Activated CD4-positive, alpha-beta memory T cell treated with anti-CD3 and anti-CD28 coated beads for 36 hours (primary cell): ENCODE results near the gene TMC5. TPM values are rescaled to one million over a fixed set of nuclear protein-coding genes. Genes with fewer than 3 reads are reported as not detected.
"Not testable (repeated sequence)": the region's sequence is repeated elsewhere in the genome, so short reads cannot be mapped to it uniquely, and the experiment has no call there.

Experiments used
- CTCF ChIA-PET: fragments of 350-600 bp; sonication (Branson Sonifier 250); formaldehyde crosslinking; loops from one replicate; lab custom pipeline; 2021; ENCODE audit warnings: antibody characterized with exemption, inconsistent platforms; lab: Charles Lee
- POLR2A ChIA-PET: fragments of 350-600 bp; sonication (Branson Sonifier 250); formaldehyde crosslinking; loops from one replicate; lab custom pipeline; 2021; ENCODE audit warnings: antibody characterized with exemption; lab: Charles Lee
- DNase-seq: peaks from one replicate; pipeline ENCODE4 v3.0.0-alpha.2; 2020
- H3K27ac Mint-ChIP-seq: one replicate; pipeline ENCODE4 v1.8.0; 2021; ENCODE audit warnings: mixed read lengths
- H3K27me3 Mint-ChIP-seq: one replicate; pipeline ENCODE4 v1.8.0; 2021; ENCODE audit warnings: mixed read lengths
- H3K36me3 Mint-ChIP-seq: one replicate; pipeline ENCODE4 v1.8.0; 2021; ENCODE audit warnings: mixed read lengths
- H3K4me1 Mint-ChIP-seq: one replicate; pipeline ENCODE4 v1.8.0; 2021; ENCODE audit warnings: low read depth, mixed read lengths
- H3K4me3 Mint-ChIP-seq: one replicate; pipeline ENCODE4 v1.8.0; 2021; ENCODE audit warnings: mild to moderate bottlenecking, mixed read lengths
- H3K9me3 Mint-ChIP-seq: one replicate; pipeline ENCODE4 v1.8.0; 2021; ENCODE audit warnings: mixed read lengths
- intact Hi-C: fragments of 100-400 bp; cut with micrococcal nuclease; formaldehyde crosslinking; loops from one replicate; pipeline ENCODE4 v1.15.1; 2023
- total RNA-seq, 2 experiments: library from RNA; stranded (reverse); gene quantifications; one replicate each; pipeline ENCODE4 v1.2.3, GENCODE V29; 2021

The TMC5 gene
- total RNA-seq = not detected

- intact Hi-C loops = no loop called here
- Mint-ChIP-seq H3K27me3 (peaks cover 7% of the 10 kb centered on the region), H3K27ac (no peak within 1 kb of the TSS), H3K4me3 (no peak within 1 kb of the TSS), H3K4me1 (no peaks in the 10 kb centered on the region), H3K36me3 (no peaks in the 10 kb centered on the region), H3K9me3 (peaks cover 3% of the 10 kb centered on the region)
- no peak for DNase-seq
- ChIA-PET POLR2A (no interaction called here), CTCF (no interaction called here)
These were observed at the start of gene TMC5 for GRCh38 chr16:19417640-19418039. Gene TMC5 (plus strand): TSS chr16:19417883. CDS start chr16:19440039, 22,156 bp downstream.

- CTCF ChIA-PET = interaction anchor here (1.3 to 5.4 kb wide), 2 partner anchors 130 to 287 kb away, joined by 3 to 40 read pairs; no protein-coding TSS in a partner anchor
- H3K4me1 Mint-ChIP-seq, POLR2A ChIA-PET, intact Hi-C loops, H3K4me3 Mint-ChIP-seq, H3K36me3 Mint-ChIP-seq, H3K9me3 Mint-ChIP-seq, H3K27ac Mint-ChIP-seq, DNase-seq, H3K27me3 Mint-ChIP-seq: not testable (repeated sequence)
These were observed 45.1 kb upstream of the TMC5 start for GRCh38 chr16:19372541-19372940.

- ChIA-PET CTCF (interaction anchor here (0.7 to 5.4 kb wide), 3 partner anchors 151 to 288 kb away, joined by 3 to 40 read pairs (median 6); no protein-coding TSS in a partner anchor), POLR2A (no interaction called here)
- no peaks in the 10 kb centered on the region for H3K27me3 Mint-ChIP-seq
- H3K4me1 Mint-ChIP-seq = no peaks in the 10 kb centered on the region
- no peak overlapping the region for H3K27ac Mint-ChIP-seq
- H3K4me3 Mint-ChIP-seq = no peak overlapping the region
- intact Hi-C loops = loop anchor here (2.0 kb wide), 1 partner anchor 160 kb away; no protein-coding TSS in a partner anchor
- no peaks in the 10 kb centered on the region for H3K36me3 Mint-ChIP-seq
- H3K9me3 Mint-ChIP-seq = no peaks in the 10 kb centered on the region
- no peak for DNase-seq
These were observed 43.3 kb upstream of the TMC5 start for GRCh38 chr16:19374402-19374801.

GRCh38 chr16:19375561-19376158, 42.0 kb upstream of the TMC5 start:
- peak; percentile 47 for DNase-seq
- no peaks in the 10 kb centered on the region for H3K27me3 Mint-ChIP-seq
- ChIA-PET CTCF (interaction anchor here (0.7 to 5.4 kb wide), 3 partner anchors 14 to 290 kb away, joined by 3 to 40 read pairs (median 3); no protein-coding TSS in a partner anchor), POLR2A (no interaction called here)
- peaks cover 8% of the 10 kb centered on the region for H3K4me1 Mint-ChIP-seq
- intact Hi-C loops = loop anchor here (1.0 to 2.0 kb wide), 4 partner anchors 152 to 289 kb away; no protein-coding TSS in a partner anchor
- H3K36me3 Mint-ChIP-seq = no peaks in the 10 kb centered on the region
- H3K4me3 Mint-ChIP-seq = no peak overlapping the region
- no peak overlapping the region for H3K27ac Mint-ChIP-seq
- H3K9me3 Mint-ChIP-seq = no peaks in the 10 kb centered on the region

- CTCF ChIA-PET = interaction anchor here (1.1 kb wide), 1 partner anchor 198 kb away, joined by 3 read pairs; no protein-coding TSS in a partner anchor
- Mint-ChIP-seq H3K9me3 (no peaks in the 10 kb centered on the region), H3K36me3 (no peaks in the 10 kb centered on the region), H3K4me3 (no peak overlapping the region), H3K27me3 (peaks cover 2% of the 10 kb centered on the region), H3K27ac (no peak overlapping the region), H3K4me1 (peaks cover 9% of the 10 kb centered on the region)
- no peak for DNase-seq
- intact Hi-C loops = no loop called here
- POLR2A ChIA-PET = no interaction called here
These were observed 39.8 kb upstream of the TMC5 start for GRCh38 chr16:19377864-19378263.

GRCh38 chr16:19378511-19378910, 39.2 kb upstream of the TMC5 start:
- no peak for DNase-seq
- H3K9me3 Mint-ChIP-seq = no peaks in the 10 kb centered on the region
- no peaks in the 10 kb centered on the region for H3K36me3 Mint-ChIP-seq
- ChIA-PET POLR2A (no interaction called here), CTCF (no interaction called here)
- no peak overlapping the region for H3K4me3 Mint-ChIP-seq
- H3K27ac Mint-ChIP-seq = no peak overlapping the region
- peaks cover 14% of the 10 kb centered on the region for H3K4me1 Mint-ChIP-seq
- intact Hi-C loops = no loop called here
- peaks cover 3% of the 10 kb centered on the region for H3K27me3 Mint-ChIP-seq

GRCh38 chr16:19379838-19380237, 37.8 kb upstream of the TMC5 start:
- CTCF ChIA-PET = no interaction called here
- Mint-ChIP-seq H3K36me3 (no peaks in the 10 kb centered on the region), H3K4me3 (no peak overlapping the region), H3K4me1 (peaks cover 15% of the 10 kb centered on the region), H3K27me3 (peaks cover 3% of the 10 kb centered on the region), H3K27ac (no peak overlapping the region), H3K9me3 (no peaks in the 10 kb centered on the region)
- DNase-seq = no peak
- POLR2A ChIA-PET = no interaction called here
- intact Hi-C loops = loop anchor here (2.0 kb wide), 1 partner anchor 123 kb away; no protein-coding TSS in a partner anchor

GRCh38 chr16:19380328-19380727, 37.4 kb upstream of the TMC5 start:
- peaks cover 3% of the 10 kb centered on the region for H3K27me3 Mint-ChIP-seq
- ChIA-PET POLR2A (interaction anchor here (1.5 kb wide), 1 partner anchor 24 kb away, joined by 3 read pairs; no protein-coding TSS in a partner anchor), CTCF (interaction anchor here (0.6 kb wide), 1 partner anchor 142 kb away, joined by 3 read pairs; no protein-coding TSS in a partner anchor)
- H3K27ac Mint-ChIP-seq = no peak overlapping the region
- H3K4me1 Mint-ChIP-seq = peaks cover 15% of the 10 kb centered on the region
- H3K36me3 Mint-ChIP-seq = no peaks in the 10 kb centered on the region
- H3K4me3 Mint-ChIP-seq = no peak overlapping the region
- no peaks in the 10 kb centered on the region for H3K9me3 Mint-ChIP-seq
- intact Hi-C loops = loop anchor here (2.0 kb wide), 1 partner anchor 122 kb away; no protein-coding TSS in a partner anchor
- no peak for DNase-seq

- intact Hi-C loops = no loop called here
- CTCF ChIA-PET = interaction anchor here (1.9 kb wide), 1 partner anchor 121 kb away, joined by 4 read pairs; no protein-coding TSS in a partner anchor
- peaks cover 15% of the 10 kb centered on the region for H3K4me1 Mint-ChIP-seq
- H3K36me3 Mint-ChIP-seq = no peaks in the 10 kb centered on the region
- POLR2A ChIA-PET = no interaction called here
- H3K27ac Mint-ChIP-seq = no peak overlapping the region
- no peaks in the 10 kb centered on the region for H3K9me3 Mint-ChIP-seq
- no peak for DNase-seq
- no peak overlapping the region for H3K4me3 Mint-ChIP-seq
- peaks cover 3% of the 10 kb centered on the region for H3K27me3 Mint-ChIP-seq
These were observed 35.4 kb upstream of the TMC5 start for GRCh38 chr16:19382084-19382801.

GRCh38 chr16:19382887-19383816, 34.5 kb upstream of the TMC5 start:
- CTCF ChIA-PET = interaction anchor here (1.2 kb wide), 1 partner anchor 119 kb away, joined by 6 read pairs; no protein-coding TSS in a partner anchor
- Mint-ChIP-seq H3K4me3 (no peak overlapping the region), H3K36me3 (no peaks in the 10 kb centered on the region), H3K27me3 (peaks cover 3% of the 10 kb centered on the region), H3K4me1 (peaks cover 15% of the 10 kb centered on the region), H3K9me3 (no peaks in the 10 kb centered on the region), H3K27ac (no peak overlapping the region)
- POLR2A ChIA-PET = no interaction called here
- no peak for DNase-seq
- intact Hi-C loops = no loop called here

GRCh38 chr16:19384656-19385055, 33.0 kb upstream of the TMC5 start:
- Mint-ChIP-seq H3K4me3 (no peak overlapping the region), H3K9me3 (no peaks in the 10 kb centered on the region), H3K4me1 (peaks cover 15% of the 10 kb centered on the region), H3K36me3 (no peaks in the 10 kb centered on the region), H3K27me3 (peaks cover 10% of the 10 kb centered on the region), H3K27ac (no peak overlapping the region)
- POLR2A ChIA-PET = no interaction called here
- intact Hi-C loops = no loop called here
- CTCF ChIA-PET = no interaction called here
- DNase-seq = no peak
